Measurements from ENCODE around the gene GOLGA6D.
"Not testable (repeated sequence)": the region's sequence is repeated elsewhere in the genome, so short reads cannot be mapped to it uniquely, and the experiment has no call there.

GOLGA6D gene

GRCh38 chr15:75327005-75327404, 44.4 kb downstream of the GOLGA6D start:
- intact Hi-C loops (cut with DNase I), result no loop called here
- DNase-seq, result peak in 2 of 10 donors; percentile 59 to 70

- intact Hi-C loops (cut with DNase I), result no loop called here
- peak in 1 of 10 donors; percentile 55 for DNase-seq
Measured at GRCh38 chr15:75327491-75327890, 44.9 kb downstream of the GOLGA6D start.

- intact Hi-C loops (cut with DNase I), result no loop called here
- DNase-seq, result peak in 1 of 10 donors; percentile 61
Measured at GRCh38 chr15:75328493-75329314, 46.1 kb downstream of the GOLGA6D start.

GRCh38 chr15:75329571-75329970, 46.9 kb downstream of the GOLGA6D start:
- no peak for DNase-seq
- intact Hi-C loops (cut with DNase I), result no loop called here

- intact Hi-C loops (cut with DNase I); DNase-seq: not testable (repeated sequence)
Measured at GRCh38 chr15:75332093-75332492, 49.5 kb downstream of the GOLGA6D start.

- intact Hi-C loops (cut with DNase I), result not testable (repeated sequence)
- DNase-seq, result peak in 1 of 10 donors; percentile 31
Measured at GRCh38 chr15:75333654-75334419, 51.2 kb downstream of the GOLGA6D start.

- DNase-seq, result no peak
- intact Hi-C loops (cut with DNase I), result no loop called here
Measured at GRCh38 chr15:75335313-75335704, 52.7 kb downstream of the GOLGA6D start.

- intact Hi-C loops (cut with DNase I), result loop anchor here (1.0 kb wide), 1 partner anchor 11 kb away; the partner anchor contains the start of gene NEIL1
- DNase-seq, result peak; percentile 93 to 99 (median 96)
Measured at GRCh38 chr15:75335705-75336355, 53.2 kb downstream of the GOLGA6D start, which contains the start of gene COMMD4. TSS of gene COMMD4 (plus strand) at chr15:75336063. CDS start at chr15:75336090, 27 bp downstream.

- peak in 3 of 10 donors; percentile 62 to 64 (median 64) for DNase-seq
- intact Hi-C loops (cut with DNase I), result no loop called here
Measured at GRCh38 chr15:75338661-75339240, 56.1 kb downstream of the GOLGA6D start.

GRCh38 chr15:75339531-75340240, 57.1 kb downstream of the GOLGA6D start:
- DNase-seq, result peak in 3 of 10 donors; percentile 48 to 66 (median 66)
- intact Hi-C loops (cut with DNase I), result loop anchor here (10.0 kb wide), 1 partner anchor 135 kb away; the partner anchor contains the start of gene C15orf39

GRCh38 chr15:75342221-75342620, 59.6 kb downstream of the GOLGA6D start:
- intact Hi-C loops (cut with DNase I), result loop anchor here (10.0 kb wide), 1 partner anchor 137 kb away; the partner anchor contains the start of gene C15orf39
- peak in 2 of 10 donors; percentile 21 to 60 for DNase-seq

GRCh38 chr15:75343953-75344352, 61.3 kb downstream of the GOLGA6D start:
- intact Hi-C loops (cut with DNase I), result loop anchor here (10.0 kb wide), 1 partner anchor 139 kb away; the partner anchor contains the start of gene C15orf39
- DNase-seq, result peak in 2 of 10 donors; percentile 55 to 64
